B cell (primary cell): ENCODE measurements around the gene HPS4. TPM values are rescaled to one million over a fixed set of nuclear protein-coding genes. Genes with fewer than 3 reads are reported as not detected.

Experiments used
- ATAC-seq: fragments of 200-7000 bp; cut with Tn5 transposase; one replicate; pipeline ENCODE4 v1.10.0; 2021; ENCODE audit warnings: low read depth, mild to moderate bottlenecking, moderate number of reproducible peaks, moderate library complexity
- CTCF ChIA-PET: fragments of 350-600 bp; sonication (Branson Sonifier 250); formaldehyde crosslinking; loops from one replicate; lab custom pipeline; 2021; ENCODE audit warnings: antibody characterized with exemption, inconsistent platforms; lab: Charles Lee
- POLR2A ChIA-PET: fragments of 350-600 bp; sonication (Branson Sonifier 250); formaldehyde crosslinking; loops from one replicate; lab custom pipeline; 2021; ENCODE audit warnings: antibody characterized with exemption; lab: Charles Lee
- DNase-seq: peaks from one replicate; pipeline ENCODE4 v3.0.0; 2013
- H2AFZ ChIP-seq: 2 replicates; pipeline ENCODE4 v1.6.1; 2012; ENCODE audit warnings: mild to moderate bottlenecking, low read depth, low read length; ENCODE audit not compliant: insufficient read depth, poor library complexity, severe bottlenecking
- H3K27ac ChIP-seq, 2 donors: 1 replicate in 1 of 2; 2 replicates in 1 of 2; pipeline ENCODE4 v1.5.1; 2012 to 2013; ENCODE audit warnings: low read length in 2 of 2, mild to moderate bottlenecking in 2 of 2, moderate library complexity in 1 of 2
- H3K27me3 ChIP-seq, 4 experiments: fragments of 200-600 bp in 1 of 4; sonication (generic) in 1 of 4; replicated peaks in 1 of 4; 1 replicate in 2 of 4; 2 replicates in 2 of 4; pipeline versions ENCODE4 v1.6.1 to v1.7.0; 2013 to 2016; ENCODE audit warnings: low read length in 3 of 4, mild to moderate bottlenecking in 2 of 4, mixed read lengths in 1 of 4, moderate library complexity in 1 of 4; ENCODE audit not compliant: insufficient read depth in 4 of 4, control insufficient read depth in 3 of 4; ENCODE audit errors: control extremely low read depth in 1 of 4
- H3K36me3 ChIP-seq, 2 experiments: replicated peaks in 1 of 2; 1 replicate in 1 of 2; 2 replicates in 1 of 2; pipeline versions ENCODE4 v1.6.1 to v1.7.1; 2013; ENCODE audit warnings: low read length in 1 of 2; ENCODE audit not compliant: insufficient read depth in 2 of 2, control insufficient read depth in 1 of 2; ENCODE audit errors: control extremely low read depth in 1 of 2, extremely low read depth in 1 of 2
- H3K4me1 ChIP-seq, 2 donors: fragments of 200-600 bp in 1 of 2; sonication (generic) in 1 of 2; 1 replicate in 1 of 2; 2 replicates in 1 of 2; pipeline versions ENCODE4 v1.5.1 to v1.6.1; 2013 to 2017; ENCODE audit warnings: low read length in 2 of 2; ENCODE audit not compliant: control insufficient read depth in 2 of 2, insufficient read depth in 2 of 2
- H3K4me2 ChIP-seq: replicated peaks from 2 replicates; pipeline ENCODE3; 2012; ENCODE audit warnings: mild to moderate bottlenecking, low read depth, low read length; ENCODE audit not compliant: poor library complexity, severe bottlenecking
- H3K4me3 ChIP-seq, 5 experiments: fragments of 200-600 bp in 1 of 5; sonication (generic) in 1 of 5; 1 replicate in 3 of 5; 2 replicates in 2 of 5; pipeline versions ENCODE4 v1.5.1 to v1.7.0; 2011 to 2016; ENCODE audit warnings: low read length in 4 of 5, mild to moderate bottlenecking in 4 of 5, low read depth in 2 of 5, control low read depth in 1 of 5, moderate library complexity in 1 of 5; ENCODE audit not compliant: insufficient read depth in 1 of 5; ENCODE audit errors: control extremely low read depth in 1 of 5, extremely low read depth in 1 of 5
- H3K79me2 ChIP-seq: fragments of 200-600 bp; sonication (generic); one replicate; pipeline ENCODE4 v1.6.0; 2016; ENCODE audit warnings: low read length; ENCODE audit not compliant: control insufficient read depth, insufficient read depth
- H3K9ac ChIP-seq: fragments of 200-600 bp; sonication (generic); 2 replicates; pipeline ENCODE4 v1.6.1; 2017; ENCODE audit warnings: mild to moderate bottlenecking, low read length, moderate library complexity
- H3K9me3 ChIP-seq, 3 donors: one replicate each; pipeline versions ENCODE4 v1.6.1 to v1.7.1; 2013; ENCODE audit warnings: low read length in 2 of 3; ENCODE audit not compliant: control insufficient read depth in 2 of 3, insufficient read depth in 1 of 3; ENCODE audit errors: control extremely low read depth in 1 of 3
- H4K20me1 ChIP-seq: 2 replicates; pipeline ENCODE4 v1.6.0; 2012; ENCODE audit warnings: mild to moderate bottlenecking, low read length; ENCODE audit not compliant: insufficient read depth, control insufficient read depth, poor library complexity, severe bottlenecking
- H3K27ac Mint-ChIP-seq: one replicate; pipeline ENCODE4 v1.8.0; 2021; ENCODE audit warnings: mixed read lengths
- H3K27me3 Mint-ChIP-seq: one replicate; pipeline ENCODE4 v1.8.0; 2021; ENCODE audit warnings: mixed read lengths
- H3K4me1 Mint-ChIP-seq: one replicate; pipeline ENCODE4 v1.8.0; 2021; ENCODE audit warnings: mixed read lengths
- H3K4me3 Mint-ChIP-seq: one replicate; pipeline ENCODE4 v1.8.0; 2021; ENCODE audit warnings: mixed read lengths
- H3K9me3 Mint-ChIP-seq: one replicate; pipeline ENCODE4 v1.8.0; 2022; ENCODE audit warnings: mixed read lengths; ENCODE audit not compliant: insufficient read depth
- CTCF ChIP-seq: fragments of 200-600 bp; IDR thresholded peaks from one replicate; pipeline ENCODE4 v1.8.0; 2022; ENCODE audit warnings: antibody characterized with exemption, mild to moderate bottlenecking
- EZH2 ChIP-seq: IDR thresholded peaks from 2 replicates; pipeline ENCODE4 v1.6.1; 2012; ENCODE audit warnings: borderline replicate concordance, low read depth, mild to moderate bottlenecking, moderate library complexity, low read length; ENCODE audit not compliant: insufficient read depth, poor library complexity, severe bottlenecking
- WGBS: methylation state at CpG from one replicate; pipeline ENCODE4 v1.1.5; 2013; ENCODE audit warnings: missing lambda C conversion rate; ENCODE audit not compliant: insufficient coverage; 5-methylcytosine and 5-hydroxymethylcytosine counted together
- intact Hi-C: fragments of 100-400 bp; cut with micrococcal nuclease; formaldehyde crosslinking; loops from one replicate; pipeline ENCODE4 v1.10.0; 2022
- polyA plus RNA-seq: library from polyadenylated mRNA; depleted of rRNA; stranded (reverse); fragments of >200 nt; gene quantifications from 2 replicates; pipeline ENCODE4 v1.2.3, GENCODE V29; 2012
- total RNA-seq, 2 donors: library from RNA; stranded (reverse); fragments of 120-200 nt in 1 of 2; gene quantifications; 1 replicate in 1 of 2; 2 replicates in 1 of 2; pipeline versions ENCODE4 v1.2.3 to v1.2.4, GENCODE V29; 2013 to 2022

HPS4 gene
- total and polyA plus RNA-seq, 2 donors (not counting 1 experiment from before 2014, with no cell fraction given) = 34.8 to 61.8 TPM

GRCh38 chr22:26450453-26451185 lies 33.0 kb downstream of the HPS4 start:
- Mint-ChIP-seq H3K4me3 (no peak overlapping the region), H3K9me3 (no peaks in the 10 kb centered on the region), H3K27me3 (no peaks in the 10 kb centered on the region), H3K4me1 (no peaks in the 10 kb centered on the region), H3K27ac (no peak overlapping the region)
- no peak overlapping the region for H3K27ac ChIP-seq
- intact Hi-C loops = no loop called here
- 91% methylated on average over 5 of the region's 9 CpGs for WGBS
- H4K20me1 ChIP-seq = no peaks in the 10 kb centered on the region
- ATAC-seq (no peak), DNase-seq (no peak)
- no peak overlapping the region for H3K4me2 ChIP-seq
- no peaks in the 10 kb centered on the region for H3K4me1 ChIP-seq
- no peaks in the 10 kb centered on the region for H3K9me3 ChIP-seq
- POLR2A ChIA-PET = no interaction called here
- H3K9ac ChIP-seq = no peak overlapping the region
- no peak overlapping the region for H3K4me3 ChIP-seq
- no peaks in the 10 kb centered on the region for H3K27me3 ChIP-seq
- H2AFZ ChIP-seq = no peak overlapping the region
- H3K36me3 ChIP-seq = peaks cover 4 to 38% of the 10 kb centered on the region in 2 experiments
- no peaks in the 10 kb centered on the region for H3K79me2 ChIP-seq
- no peak for TF ChIP-seq EZH2
- TF ChIP-seq CTCF = no peak
- CTCF ChIA-PET = no interaction called here

DNA sequence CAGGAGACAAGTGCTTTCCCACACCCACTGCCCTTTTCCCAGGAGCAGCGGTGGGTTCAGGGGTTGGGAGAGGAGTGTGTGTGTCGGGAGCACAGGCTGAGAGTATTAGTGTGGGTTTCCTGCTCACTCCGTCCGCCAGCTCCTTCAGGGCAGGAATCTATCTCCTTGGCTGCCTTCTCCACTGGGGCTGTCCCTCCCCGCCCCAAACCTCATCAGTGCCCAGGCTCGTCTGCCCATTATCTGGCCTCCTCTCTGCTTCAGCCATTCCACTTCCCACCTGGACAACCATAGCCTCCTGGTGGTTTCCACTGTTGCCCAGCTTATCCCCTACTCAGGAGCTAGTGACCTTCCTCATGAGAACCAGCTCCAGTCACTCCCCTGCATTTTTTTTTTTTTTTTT lies 34.6 kb downstream of the HPS4 start:
- no peak overlapping the region for H3K27ac Mint-ChIP-seq
- intact Hi-C loops = no loop called here
- Histone ChIP-seq H3K9me3 (no peaks in the 10 kb centered on the region), H3K27ac (no peak overlapping the region), H2AFZ (no peak overlapping the region), H4K20me1 (no peaks in the 10 kb centered on the region), H3K27me3 (no peaks in the 10 kb centered on the region), H3K4me3 (no peak overlapping the region), H3K79me2 (no peaks in the 10 kb centered on the region), H3K4me2 (no peak overlapping the region), H3K36me3 (peaks cover 4 to 37% of the 10 kb centered on the region in 2 experiments), H3K9ac (no peak overlapping the region), H3K4me1 (no peaks in the 10 kb centered on the region)
- no peak for DNase-seq
- ChIA-PET CTCF (interaction anchor here (0.6 to 1.0 kb wide), 3 partner anchors 12 to 883 kb away, joined by 3 to 4 read pairs (median 3); no protein-coding TSS in a partner anchor), POLR2A (interaction anchor here (1.0 kb wide), 2 partner anchors 12 to 21 kb away, joined by 3 to 5 read pairs; no protein-coding TSS in a partner anchor)
- no peaks in the 10 kb centered on the region for H3K27me3 Mint-ChIP-seq
- no peaks in the 10 kb centered on the region for H3K9me3 Mint-ChIP-seq
- 90% methylated on average over 2 of the region's 6 CpGs for WGBS
- no peak overlapping the region for H3K4me3 Mint-ChIP-seq
- TF ChIP-seq EZH2 (no peak), CTCF (no peak)
- no peaks in the 10 kb centered on the region for H3K4me1 Mint-ChIP-seq
- ATAC-seq = no peak
